ENCODE data around the gene ANAPC2. TPM values are rescaled to one million over a fixed set of nuclear protein-coding genes. Genes with fewer than 3 reads are reported as not detected.
A peak's percentile ranks its signal among the peaks of the same experiment; 100 is the strongest.

ANAPC2 gene
- total RNA-seq, 4 donors from 2014 or later = 18.7 to 28.7 (median 25.1) TPM

DNA sequence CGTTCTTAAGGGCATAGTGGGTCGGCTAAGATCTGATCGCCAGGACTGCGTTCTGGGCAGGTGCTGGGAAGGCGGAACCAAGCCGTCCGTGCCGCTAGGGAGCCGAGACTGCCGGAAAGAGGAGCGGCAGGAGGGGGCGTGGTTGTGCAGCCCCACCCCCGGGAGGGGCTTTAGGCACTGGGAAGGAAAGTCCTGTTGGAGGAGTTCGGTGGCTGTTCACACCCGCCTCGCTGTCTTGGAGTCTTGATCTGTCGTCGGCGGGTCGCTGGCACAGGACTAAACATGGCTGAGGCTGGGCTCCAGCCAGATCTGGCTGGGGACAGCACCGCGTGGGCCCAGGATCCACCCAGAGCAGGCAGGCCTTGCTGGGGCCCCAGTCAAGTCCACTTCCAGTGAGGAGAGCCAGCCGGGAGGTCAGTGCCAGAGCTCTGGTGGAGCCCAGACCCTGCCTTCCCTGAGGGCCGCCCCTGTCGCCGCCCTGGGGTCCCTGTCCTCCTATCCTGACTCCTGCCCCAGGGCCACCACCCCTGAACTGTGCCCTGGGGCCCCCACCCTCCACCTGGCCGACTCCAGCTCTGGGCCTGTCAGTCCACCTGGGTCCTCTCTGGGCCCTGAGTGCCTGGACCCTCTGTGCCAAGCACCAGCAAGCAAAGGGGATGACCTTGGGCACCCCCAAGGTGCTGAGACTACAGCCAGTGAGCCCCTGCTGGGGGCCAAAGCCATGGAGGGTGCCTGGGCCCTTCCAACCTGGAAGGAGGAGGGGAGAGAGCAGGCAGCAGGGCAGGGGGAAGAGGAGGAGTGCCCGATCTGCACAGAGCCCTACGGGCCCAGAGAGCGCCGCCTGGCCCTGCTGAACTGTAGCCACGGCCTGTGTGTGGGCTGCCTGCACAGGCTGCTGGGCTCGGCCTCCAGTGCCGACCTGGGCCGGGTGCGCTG, 29.2 kb upstream of the ANAPC2 start:
- TF ChIP-seq EP300 (IDR thresholded peaks at IDR 0.05) (no peak), POLR2A (IDR thresholded peaks at IDR 0.05; ENCODE audit: low read depth) (no peak), CTCF (IDR thresholded peaks at IDR 0.05) (no peak), POLR2AphosphoS5 (IDR thresholded peaks at IDR 0.05) (no peak)
- intact Hi-C loops (cut with DNase I) = no loop called here
- Histone ChIP-seq H3K27ac (replicated peaks in 1 of 4) (no peak overlapping the region), H3K9me3 (no peaks in the 10 kb centered on the region), H3K36me3 (peaks cover 0 to 26% (median 13%) of the 10 kb centered on the region in 4 donors), H3K4me1 (peaks cover 18 to 38% (median 23%) of the 10 kb centered on the region in 4 donors), H3K27me3 (no peaks in the 10 kb centered on the region), H3K4me3 (peak overlapping the region in 2 of 4 donors; percentile 22 to 45)
- DNase-seq (ENCODE audit: extremely low spot score) = no peak
- 54% methylated on average over 16 of the region's 36 CpGs for WGBS

GRCh38 chr9:137216188-137216965, 28.0 kb upstream of the ANAPC2 start:
- no peak for DNase-seq (ENCODE audit: extremely low spot score)
- peaks cover 0 to 27% (median 13%) of the 10 kb centered on the region in 4 donors for H3K36me3 ChIP-seq
- H3K4me3 ChIP-seq = no peak overlapping the region
- H3K27ac ChIP-seq (replicated peaks in 1 of 4) = no peak overlapping the region
- 90% methylated on average over 4 of the region's 30 CpGs for WGBS
- peaks cover 9 to 30% (median 17%) of the 10 kb centered on the region in 4 donors for H3K4me1 ChIP-seq
- TF ChIP-seq POLR2AphosphoS5 (IDR thresholded peaks at IDR 0.05) = no peak
- TF ChIP-seq EP300 (IDR thresholded peaks at IDR 0.05) = no peak
- no peak for TF ChIP-seq POLR2A (IDR thresholded peaks at IDR 0.05; ENCODE audit: low read depth)
- TF ChIP-seq CTCF (IDR thresholded peaks at IDR 0.05) = no peak
- intact Hi-C loops (cut with DNase I) = no loop called here
- no peaks in the 10 kb centered on the region for H3K9me3 ChIP-seq
- H3K27me3 ChIP-seq = no peaks in the 10 kb centered on the region

DNA sequence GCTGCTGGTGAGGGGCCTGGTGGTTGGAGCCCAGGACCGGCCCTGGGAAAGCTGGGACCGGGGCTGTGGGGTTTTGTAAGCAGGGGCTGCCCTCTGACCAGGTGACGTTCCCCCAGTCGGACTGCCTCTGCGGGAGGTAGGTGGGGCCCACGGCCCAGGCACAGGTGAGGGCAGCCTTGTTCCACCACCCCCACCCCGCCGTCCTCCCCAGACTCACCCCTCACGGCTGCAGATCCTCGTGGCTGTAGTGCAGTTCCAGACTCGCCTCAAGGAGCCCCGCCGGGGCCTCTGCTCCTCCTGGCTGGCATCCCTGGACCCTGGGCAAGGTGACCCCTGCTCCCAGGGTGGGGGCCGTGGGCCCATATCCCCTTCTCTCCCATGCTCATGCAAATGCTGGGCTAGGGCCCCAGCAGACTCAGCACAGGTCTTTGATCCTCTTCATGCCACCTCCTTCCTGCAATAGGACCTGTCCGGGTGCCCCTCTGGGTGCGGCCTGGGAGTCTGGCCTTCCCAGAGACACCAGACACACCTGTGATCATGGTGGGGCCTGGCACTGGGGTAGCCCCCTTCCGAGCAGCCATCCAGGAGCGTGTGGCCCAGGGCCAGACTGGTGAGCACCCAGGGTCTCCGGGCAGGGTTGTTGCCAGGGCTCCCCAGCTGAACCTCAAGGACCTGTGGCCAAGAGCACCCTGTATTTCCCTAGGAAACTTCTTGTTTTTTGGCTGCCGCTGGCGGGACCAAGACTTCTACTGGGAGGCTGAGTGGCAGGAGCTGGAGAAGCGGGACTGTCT, 27.0 kb upstream of the ANAPC2 start:
- no peak for TF ChIP-seq POLR2A (IDR thresholded peaks at IDR 0.05; ENCODE audit: low read depth)
- no peak for TF ChIP-seq POLR2AphosphoS5 (IDR thresholded peaks at IDR 0.05)
- no peak for TF ChIP-seq CTCF (IDR thresholded peaks at IDR 0.05)

DNA sequence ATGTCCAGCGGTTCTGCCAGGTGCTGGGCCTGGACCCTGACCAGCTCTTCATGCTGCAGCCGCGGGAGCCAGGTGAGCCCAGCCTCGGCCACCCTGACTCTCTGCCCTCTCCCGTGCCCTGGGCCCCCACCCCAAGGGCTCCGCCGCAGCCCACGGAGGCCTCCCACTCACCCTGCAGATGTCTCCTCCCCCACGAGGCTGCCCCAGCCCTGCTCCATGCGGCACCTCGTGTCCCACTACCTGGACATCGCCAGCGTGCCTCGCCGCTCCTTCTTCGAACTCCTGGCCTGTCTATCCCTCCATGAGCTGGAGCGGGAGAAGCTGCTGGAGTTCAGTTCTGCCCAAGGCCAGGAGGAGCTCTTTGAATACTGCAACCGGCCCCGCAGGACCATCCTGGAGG, 26.3 kb upstream of the ANAPC2 start:
- WGBS = 93% methylated on average over 19 of the region's 19 CpGs
- peaks cover 4 to 20% (median 13%) of the 10 kb centered on the region in 4 donors for H3K4me1 ChIP-seq
- no peak overlapping the region for H3K4me3 ChIP-seq
- intact Hi-C loops (cut with DNase I) = no loop called here
- H3K36me3 ChIP-seq = peaks cover 0 to 44% (median 15%) of the 10 kb centered on the region in 4 donors
- no peaks in the 10 kb centered on the region for H3K27me3 ChIP-seq
- no peak for TF ChIP-seq EP300 (IDR thresholded peaks at IDR 0.05)
- no peak for TF ChIP-seq POLR2AphosphoS5 (IDR thresholded peaks at IDR 0.05)
- TF ChIP-seq CTCF (IDR thresholded peaks at IDR 0.05) = no peak
- no peak for TF ChIP-seq POLR2A (IDR thresholded peaks at IDR 0.05; ENCODE audit: low read depth)
- H3K27ac ChIP-seq (replicated peaks in 1 of 4) = no peak overlapping the region
- no peaks in the 10 kb centered on the region for H3K9me3 ChIP-seq
- no peak for DNase-seq (ENCODE audit: extremely low spot score)

More for the DNA sequence above, 27.0 kb upstream of the ANAPC2 start:
- WGBS = 88% methylated on average over 13 of the region's 22 CpGs
- H3K27me3 ChIP-seq = no peaks in the 10 kb centered on the region
- H3K36me3 ChIP-seq = peaks cover 0 to 37% (median 13%) of the 10 kb centered on the region in 4 donors
- peaks cover 4 to 20% (median 13%) of the 10 kb centered on the region in 4 donors for H3K4me1 ChIP-seq
- no peak for DNase-seq (ENCODE audit: extremely low spot score)
- H3K9me3 ChIP-seq = no peaks in the 10 kb centered on the region
- H3K4me3 ChIP-seq = no peak overlapping the region
- intact Hi-C loops (cut with DNase I) = no loop called here
- no peak overlapping the region for H3K27ac ChIP-seq (replicated peaks in 1 of 4)

All from esophagus muscularis mucosa (tissue), 4 donors.